Left forelimb (tissue), 1 donor: Measurements from ENCODE around the gene MAP2K6.

Experiments
- DNase-seq: peaks from one replicate; pipeline ENCODE4 v3.0.0-alpha.2; 2018; ENCODE audit warnings: low spot score

The MAP2K6 gene

GRCh38 chr17:69414408-69415274 is at the start of gene MAP2K6:
MAP2K6 (plus strand) TSS chr17:69414697; CDS start chr17:69414985, 288 bp downstream.
- DNase-seq, result peak; percentile 90

- DNase-seq, result no peak
Measured at GRCh38 chr17:69367298-69367697, 47.2 kb upstream of the MAP2K6 start.

- DNase-seq, result no peak
Measured at GRCh38 chr17:69373069-69373468, 41.4 kb upstream of the MAP2K6 start.

GRCh38 chr17:69375229-69375628 is 39.3 kb upstream of the MAP2K6 start:
- DNase-seq, result no peak

GRCh38 chr17:69388822-69389442 is 25.6 kb upstream of the MAP2K6 start:
- DNase-seq, result no peak

GRCh38 chr17:69390795-69391501 is 23.5 kb upstream of the MAP2K6 start:
- DNase-seq, result no peak

- DNase-seq, result no peak
Measured at GRCh38 chr17:69401251-69401650, 13.2 kb upstream of the MAP2K6 start.

- no peak for DNase-seq
Measured at GRCh38 chr17:69402052-69402451, 12.4 kb upstream of the MAP2K6 start.

- no peak for DNase-seq
Measured at GRCh38 chr17:69404399-69404798, 10.1 kb upstream of the MAP2K6 start.

- no peak for DNase-seq
Measured at GRCh38 chr17:69405096-69405495, 9.4 kb upstream of the MAP2K6 start.

GRCh38 chr17:69406941-69407340 is 7.6 kb upstream of the MAP2K6 start:
- no peak for DNase-seq

GRCh38 chr17:69407759-69408158 is 6.7 kb upstream of the MAP2K6 start:
- DNase-seq, result no peak

GRCh38 chr17:69410671-69411070 is 3.8 kb upstream of the MAP2K6 start:
- DNase-seq, result no peak

- DNase-seq, result no peak
Measured at GRCh38 chr17:69411766-69412165, 2.7 kb upstream of the MAP2K6 start.

GRCh38 chr17:69412251-69412671 is 2.2 kb upstream of the MAP2K6 start:
- DNase-seq, result no peak

- no peak for DNase-seq
Measured at GRCh38 chr17:69415431-69415830, 934 bp downstream of the MAP2K6 start.

GRCh38 chr17:69417545-69418483 is 3.3 kb downstream of the MAP2K6 start:
- DNase-seq, result no peak

GRCh38 chr17:69418535-69418934 is 4.0 kb downstream of the MAP2K6 start:
- DNase-seq, result no peak

GRCh38 chr17:69423450-69423849 is 9.0 kb downstream of the MAP2K6 start:
- no peak for DNase-seq

GRCh38 chr17:69424287-69425041 is 10.0 kb downstream of the MAP2K6 start:
- DNase-seq, result no peak

- no peak for DNase-seq
Measured at GRCh38 chr17:69425978-69426377, 11.5 kb downstream of the MAP2K6 start.
